SK-N-SH treated with all-trans-retinoic acid at 6 μM for 48 hours (cell line): ENCODE measurements around the gene SEPTIN6.

ENCODE experiments used
- ATAC-seq: fragments of 200-7000 bp; cut with Tn5 transposase; 3 replicates; pipeline ENCODE4 v1.9.1; 2020; ENCODE audit warnings: mild to moderate bottlenecking, moderate library complexity
- ARNTL ChIP-seq: fragments of 450-650 bp; formaldehyde crosslinking; IDR thresholded peaks from 2 replicates; pipeline ENCODE4 v1.5.0; 2020; ENCODE audit warnings: low read depth, mild to moderate bottlenecking, moderate library complexity, borderline replicate concordance
- BACH2 ChIP-seq: fragments of 250-450 bp; sonication (Bioruptor Pico); IDR thresholded peaks from 2 replicates; pipeline ENCODE4 v1.9.0; 2021; ENCODE audit warnings: mild to moderate bottlenecking, borderline replicate concordance
- CREB5 ChIP-seq: fragments of 250-450 bp; sonication (Bioruptor Pico); IDR thresholded peaks from 2 replicates; pipeline ENCODE4 v1.5.1; 2020; ENCODE audit warnings: low read depth, mild to moderate bottlenecking, moderate library complexity
- CSDC2 ChIP-seq: fragments of 250-450 bp; sonication (Bioruptor Pico); IDR thresholded peaks from 2 replicates; pipeline ENCODE4 v1.5.0; 2020; ENCODE audit warnings: mild to moderate bottlenecking, moderate library complexity
- CSRNP3 ChIP-seq: fragments of 250-450 bp; sonication (Bioruptor Pico); IDR thresholded peaks from 2 replicates; pipeline ENCODE4 v1.5.1; 2021; ENCODE audit warnings: mild to moderate bottlenecking, moderate library complexity
- ESRRG ChIP-seq: fragments of 250-450 bp; sonication (Bioruptor Pico); IDR thresholded peaks from 2 replicates; pipeline ENCODE4 v1.6.1; 2021; ENCODE audit warnings: mild to moderate bottlenecking
- GLIS3 ChIP-seq: fragments of 250-450 bp; sonication (Bioruptor Pico); IDR thresholded peaks from 2 replicates; pipeline ENCODE4 v1.5.0; 2020; ENCODE audit warnings: mild to moderate bottlenecking, moderate library complexity
- ISL1 ChIP-seq: fragments of 250-450 bp; sonication (Bioruptor Pico); IDR thresholded peaks from 2 replicates; pipeline ENCODE4 v2.1.2; 2022; ENCODE audit warnings: mild to moderate bottlenecking, moderate library complexity
- OSR1 ChIP-seq: fragments of 250-450 bp; sonication (Bioruptor Pico); IDR thresholded peaks from 2 replicates; pipeline ENCODE4 v1.8.0; 2022; ENCODE audit warnings: moderate library complexity, mild to moderate bottlenecking, inconsistent platforms
- PATZ1 ChIP-seq: fragments of 250-450 bp; sonication (Bioruptor Pico); IDR thresholded peaks from 2 replicates; pipeline ENCODE4 v1.8.0; 2020; ENCODE audit warnings: mild to moderate bottlenecking, moderate library complexity, borderline replicate concordance
- POU6F1 ChIP-seq: fragments of 250-450 bp; sonication (Bioruptor Pico); IDR thresholded peaks from 2 replicates; pipeline ENCODE4 v1.8.0; 2021; ENCODE audit warnings: low read depth, mild to moderate bottlenecking, moderate library complexity, borderline replicate concordance
- PPARA ChIP-seq: fragments of 250-450 bp; sonication (Bioruptor Pico); IDR thresholded peaks from 2 replicates; pipeline ENCODE4 v1.5.0; 2020; ENCODE audit warnings: mild to moderate bottlenecking, borderline replicate concordance
- SNAI2 ChIP-seq: fragments of 250-450 bp; sonication (Bioruptor Pico); IDR thresholded peaks from 2 replicates; pipeline ENCODE4 v1.5.0; 2020; ENCODE audit warnings: mild to moderate bottlenecking, moderate library complexity
- TCF4 ChIP-seq: fragments of 250-450 bp; sonication (Bioruptor Pico); IDR thresholded peaks from 2 replicates; pipeline ENCODE4 v1.8.0; 2021; ENCODE audit warnings: mild to moderate bottlenecking, moderate library complexity, borderline replicate concordance
- TOX ChIP-seq: fragments of 250-450 bp; sonication (Bioruptor Pico); IDR thresholded peaks from 2 replicates; pipeline ENCODE4 v1.8.0; 2021; ENCODE audit warnings: mild to moderate bottlenecking, moderate library complexity, borderline replicate concordance
- TSHZ2 ChIP-seq: fragments of 250-450 bp; sonication (Bioruptor Pico); IDR thresholded peaks from 2 replicates; pipeline ENCODE4 v1.5.0; 2020; ENCODE audit warnings: mild to moderate bottlenecking, moderate library complexity
- ZFP3 ChIP-seq: fragments of 250-450 bp; sonication (Bioruptor Pico); IDR thresholded peaks from 2 replicates; pipeline ENCODE4 v1.5.0; 2020; ENCODE audit warnings: mild to moderate bottlenecking, moderate library complexity
- ZFP30 ChIP-seq: fragments of 450-650 bp; formaldehyde crosslinking; IDR thresholded peaks from 2 replicates; pipeline ENCODE4 v1.5.0; 2022; ENCODE audit warnings: mild to moderate bottlenecking, moderate library complexity
- ZNF8 ChIP-seq: fragments of 450-650 bp; formaldehyde crosslinking; IDR thresholded peaks from 2 replicates; pipeline ENCODE4 v1.5.0; 2020; ENCODE audit warnings: mild to moderate bottlenecking, moderate library complexity

The SEPTIN6 gene

GRCh38 chrX:119692191-119693039 lies 553 bp downstream of the SEPTIN6 start (continued):
- TF ChIP-seq CSRNP3 (CRISPR knock-in tag) (no peak), ARNTL (CRISPR knock-in tag) (no peak), ISL1 (CRISPR knock-in tag) (no peak), POU6F1 (CRISPR knock-in tag) (no peak), ZNF8 (no peak), TCF4 (no peak)

- TF ChIP-seq CREB5 (CRISPR knock-in tag) = 0 out of 2 replicates have a peak, but pooled peaks have one; percentile 13
- no peak for TF ChIP-seq ZNF8
- no peak for TF ChIP-seq POU6F1 (CRISPR knock-in tag)
- no peak for TF ChIP-seq CSDC2 (CRISPR knock-in tag)
- no peak for TF ChIP-seq TCF4
- no peak for TF ChIP-seq ESRRG
- ATAC-seq = no peak
These were observed 1.8 kb downstream of the SEPTIN6 start for GRCh38 chrX:119690921-119691716.

- TF ChIP-seq CSDC2 (CRISPR knock-in tag) = no peak
- TF ChIP-seq ZNF8 = no peak
- no peak for TF ChIP-seq BACH2 (CRISPR knock-in tag)
- no peak for TF ChIP-seq ARNTL (CRISPR knock-in tag)
- no peak for TF ChIP-seq CREB5 (CRISPR knock-in tag)
- TF ChIP-seq ESRRG = no peak
- TF ChIP-seq ZFP30 (CRISPR knock-in tag) = no peak
- no peak for TF ChIP-seq TCF4
- TF ChIP-seq PPARA (CRISPR knock-in tag) = no peak
- no peak for TF ChIP-seq OSR1 (CRISPR knock-in tag)
- no peak for TF ChIP-seq TOX (CRISPR knock-in tag)
- TF ChIP-seq SNAI2 (CRISPR knock-in tag) = no peak
- TF ChIP-seq ZFP3 = no peak
- no peak for TF ChIP-seq TSHZ2 (CRISPR knock-in tag)
- TF ChIP-seq GLIS3 (CRISPR knock-in tag) = no peak
- TF ChIP-seq PATZ1 (CRISPR knock-in tag) = no peak
- no peak for ATAC-seq
These were observed 4.1 kb downstream of the SEPTIN6 start for GRCh38 chrX:119688911-119689321.
